OCI-LY1 (cell line): ENCODE results near the gene RAPGEF3.

Experiments used
- H2AFZ ChIP-seq: fragments of 200-600 bp; sonication (generic), shearing (Covaris generic); 2 replicates; pipeline ENCODE4 v1.6.0; 2014; ENCODE audit warnings: antibody characterized with exemption, mild to moderate bottlenecking, low read length
- H3F3A ChIP-seq: fragments of 200-600 bp; sonication (generic), shearing (Covaris generic); 2 replicates; pipeline ENCODE4 v1.6.0; 2014; ENCODE audit warnings: mild to moderate bottlenecking, antibody characterized with exemption, low read length, moderate library complexity; ENCODE audit not compliant: insufficient read depth
- H3K27ac ChIP-seq: fragments of 200-600 bp; sonication (generic); 2 replicates; pipeline ENCODE4 v1.5.1; 2014; ENCODE audit warnings: low read length, mixed run types, mild to moderate bottlenecking, low read depth; ENCODE audit not compliant: poor library complexity, severe bottlenecking
- H3K27me3 ChIP-seq: fragments of 200-600 bp; sonication (generic); 2 replicates; pipeline ENCODE4 v1.6.0; 2014; ENCODE audit warnings: antibody characterized with exemption, mild to moderate bottlenecking, low read length, moderate library complexity; ENCODE audit not compliant: insufficient read depth
- H3K36me3 ChIP-seq: fragments of 200-600 bp; sonication (generic); 2 replicates; pipeline ENCODE4 v1.6.1; 2014; ENCODE audit warnings: mild to moderate bottlenecking, antibody characterized with exemption, low read length, moderate library complexity, mixed read lengths; ENCODE audit not compliant: insufficient read depth
- H3K4me1 ChIP-seq: fragments of 200-600 bp; sonication (generic); 2 replicates; pipeline ENCODE4 v1.5.1; 2014; ENCODE audit warnings: mild to moderate bottlenecking, low read length, moderate library complexity; ENCODE audit not compliant: insufficient read depth, severe bottlenecking
- H3K4me2 ChIP-seq: fragments of 200-600 bp; sonication (generic), shearing (Covaris generic); 2 replicates; pipeline ENCODE4 v1.6.1; 2014; ENCODE audit warnings: low read length
- H3K4me3 ChIP-seq: fragments of 200-600 bp; sonication (generic); 2 replicates; pipeline ENCODE4 v1.5.1; 2014; ENCODE audit warnings: low read length, low read depth, mild to moderate bottlenecking, mixed read lengths; ENCODE audit not compliant: poor library complexity, severe bottlenecking
- H3K79me2 ChIP-seq: fragments of 200-600 bp; shearing (Covaris generic); 2 replicates; pipeline ENCODE4 v1.6.1; 2016; ENCODE audit warnings: mixed run types, low read length, mixed read lengths; ENCODE audit not compliant: insufficient read depth
- H3K9ac ChIP-seq: fragments of 200-600 bp; sonication (generic), shearing (Covaris generic); 2 replicates; pipeline ENCODE4 v1.6.1; 2014; ENCODE audit warnings: mild to moderate bottlenecking, low read length, mixed read lengths
- H3K9me2 ChIP-seq: fragments of 200-600 bp; sonication (generic), shearing (Covaris generic); 2 replicates; pipeline ENCODE4 v1.6.1; 2014; ENCODE audit warnings: low read depth, mild to moderate bottlenecking, low read length, mixed read lengths
- H3K9me3 ChIP-seq: fragments of 200-600 bp; shearing (Covaris generic); 2 replicates; pipeline ENCODE4 v1.6.1; 2014; ENCODE audit warnings: low read length, mixed read lengths
- H4K20me1 ChIP-seq: fragments of 200-600 bp; sonication (generic), shearing (Covaris generic); 2 replicates; pipeline ENCODE4 v1.6.0; 2016; ENCODE audit warnings: mild to moderate bottlenecking, low read length; ENCODE audit not compliant: insufficient read depth
- CTCF ChIP-seq: fragments of 200-600 bp; sonication (generic), shearing (Covaris generic); IDR thresholded peaks from 2 replicates; pipeline ENCODE4 v1.5.1; 2017; ENCODE audit warnings: mild to moderate bottlenecking, antibody characterized with exemption, low read length, moderate library complexity, mixed read lengths
- EZH2 ChIP-seq: fragments of 200-600 bp; sonication (generic), shearing (Covaris generic); IDR thresholded peaks from 2 replicates; pipeline ENCODE4 v1.8.0; 2017; ENCODE audit warnings: borderline replicate concordance, mixed run types, mild to moderate bottlenecking, antibody characterized with exemption, low read length, moderate library complexity, mixed read lengths

RAPGEF3 gene

GRCh38 chr12:47802312-47802711, 43.6 kb upstream of the RAPGEF3 start:
- no peaks in the 10 kb centered on the region for H4K20me1 ChIP-seq

GRCh38 chr12:47801904-47802246, 43.2 kb upstream of the RAPGEF3 start:
- H3K4me2 ChIP-seq: no peak overlapping the region; the same call in 1 of the 2 replicates
- no peaks in the 10 kb centered on the region for H3F3A ChIP-seq
- H3K27me3 ChIP-seq: no peaks in the 10 kb centered on the region
- no peaks in the 10 kb centered on the region for H3K9me2 ChIP-seq
- TF ChIP-seq EZH2 (no peak), CTCF (no peak)
- 0 out of 2 replicates have a peak, but pooled peaks cover 8% of the 10 kb centered on the region for H3K79me2 ChIP-seq
- no peaks in the 10 kb centered on the region for H3K9me3 ChIP-seq
- H3K27ac ChIP-seq: peak overlapping the region; percentile 65
- H3K4me3 ChIP-seq: no peak overlapping the region
- H3K4me1 ChIP-seq: peaks cover 67% of the 10 kb centered on the region
- H4K20me1 ChIP-seq: no peaks in the 10 kb centered on the region
- H3K36me3 ChIP-seq: peaks cover 53% of the 10 kb centered on the region
- no peak overlapping the region; the same call in 1 of the 2 replicates for H3K9ac ChIP-seq
- no peak overlapping the region for H2AFZ ChIP-seq

More at GRCh38 chr12:47802312-47802711, 43.6 kb upstream of the RAPGEF3 start:
- TF ChIP-seq CTCF: peak; percentile 49; the same call in 1 of the 2 replicates
- TF ChIP-seq EZH2: no peak
- Histone ChIP-seq H3K4me1 (peaks cover 71% of the 10 kb centered on the region), H3K9me3 (no peaks in the 10 kb centered on the region), H3F3A (no peaks in the 10 kb centered on the region), H3K4me2 (no peak overlapping the region; the same call in 1 of the 2 replicates), H3K36me3 (peaks cover 52% of the 10 kb centered on the region), H3K4me3 (no peak overlapping the region), H3K9me2 (no peaks in the 10 kb centered on the region), H2AFZ (no peak overlapping the region), H3K27ac (peak overlapping the region; percentile 65), H3K27me3 (no peaks in the 10 kb centered on the region), H3K79me2 (0 out of 2 replicates have a peak, but pooled peaks cover 8% of the 10 kb centered on the region), H3K9ac (peak overlapping the region; percentile 9; the same call in 1 of the 2 replicates)

- Histone ChIP-seq H3K9me3 (no peaks in the 10 kb centered on the region), H3K36me3 (peaks cover 56% of the 10 kb centered on the region), H2AFZ (no peak overlapping the region), H4K20me1 (no peaks in the 10 kb centered on the region), H3K79me2 (0 out of 2 replicates have a peak, but pooled peaks cover 8% of the 10 kb centered on the region), H3K9me2 (no peaks in the 10 kb centered on the region), H3F3A (no peaks in the 10 kb centered on the region), H3K4me1 (peaks cover 61% of the 10 kb centered on the region), H3K9ac (no peak overlapping the region), H3K27ac (peak overlapping the region; percentile 65), H3K27me3 (no peaks in the 10 kb centered on the region), H3K4me3 (no peak overlapping the region), H3K4me2 (no peak overlapping the region; the same call in 1 of the 2 replicates)
- TF ChIP-seq CTCF: no peak
- no peak for TF ChIP-seq EZH2
Observed at GRCh38 chr12:47801170-47801903, 42.7 kb upstream of the RAPGEF3 start.
